Tibial nerve (tissue), 4 donors: ENCODE measurements around the gene DCAF16. TPM values are rescaled to one million over a fixed set of nuclear protein-coding genes. Genes with fewer than 3 reads are reported as not detected.

Source experiments
- DNase-seq, 2 donors: peaks; one replicate each; pipeline ENCODE4 v3.0.0-alpha.2; 2019; ENCODE audit warnings: low spot score in 2 of 2
- H3K27ac ChIP-seq, 4 donors: fragments of 200-600 bp; sonication (generic) in 3 of 4; one replicate each; pipeline ENCODE4 v1.5.1; 2017 to 2019; ENCODE audit warnings: mild to moderate bottlenecking in 1 of 4
- H3K27me3 ChIP-seq, 2 donors: fragments of 200-600 bp; sonication (generic) in 1 of 2; one replicate each; pipeline versions ENCODE4 v1.5.1 to v1.6.0; 2017 to 2019
- H3K36me3 ChIP-seq, 3 donors: fragments of 200-600 bp; sonication (generic); one replicate each; pipeline ENCODE4 v1.5.1; 2018 to 2019
- H3K4me1 ChIP-seq, 4 donors: fragments of 200-600 bp; sonication (generic) in 3 of 4; one replicate each; pipeline ENCODE4 v1.5.1; 2017 to 2019
- H3K4me3 ChIP-seq, 4 donors: fragments of 200-600 bp; sonication (generic) in 3 of 4; one replicate each; pipeline ENCODE4 v1.5.1; 2017 to 2019; ENCODE audit warnings: mild to moderate bottlenecking in 1 of 4, moderate library complexity in 1 of 4
- H3K9me3 ChIP-seq, 4 donors: fragments of 200-600 bp; sonication (generic) in 3 of 4; one replicate each; pipeline ENCODE4 v1.5.1; 2017 to 2019
- CTCF ChIP-seq, 5 experiments: fragments of 200-600 bp in 3 of 5; fragments of 450-650 bp in 2 of 5; sonication (generic) in 3 of 5; IDR thresholded peaks; one replicate each; pipeline ENCODE4 v1.5.1; 2016 to 2019; ENCODE audit warnings: antibody characterized with exemption in 5 of 5, mild to moderate bottlenecking in 3 of 5, moderate library complexity in 2 of 5
- EP300 ChIP-seq, 2 donors: sonication (generic); formaldehyde crosslinking; IDR thresholded peaks; one replicate each; pipeline ENCODE4 v1.6.1; 2017; ENCODE audit warnings: antibody characterized with exemption in 2 of 2, mild to moderate bottlenecking in 1 of 2
- POLR2A ChIP-seq, 2 donors: fragments of 450-650 bp; IDR thresholded peaks; one replicate each; pipeline ENCODE4 v1.6.1; 2017; ENCODE audit warnings: antibody characterized with exemption in 2 of 2, mild to moderate bottlenecking in 2 of 2, moderate library complexity in 2 of 2
- WGBS, 2 donors: methylation state at CpG; one replicate each; pipeline ENCODE4 v1.1.5; 2018; 5-methylcytosine and 5-hydroxymethylcytosine counted together
- total RNA-seq, 4 donors: library from RNA; depleted of rRNA; stranded (reverse); fragments of >200 nt; gene quantifications; one replicate each; pipeline ENCODE4 v1.1.0, GENCODE V29; 2016

DCAF16 gene
- total RNA-seq, 4 donors from 2014 or later, result 27.1 to 43.2 (median 28.8) TPM

DNA sequence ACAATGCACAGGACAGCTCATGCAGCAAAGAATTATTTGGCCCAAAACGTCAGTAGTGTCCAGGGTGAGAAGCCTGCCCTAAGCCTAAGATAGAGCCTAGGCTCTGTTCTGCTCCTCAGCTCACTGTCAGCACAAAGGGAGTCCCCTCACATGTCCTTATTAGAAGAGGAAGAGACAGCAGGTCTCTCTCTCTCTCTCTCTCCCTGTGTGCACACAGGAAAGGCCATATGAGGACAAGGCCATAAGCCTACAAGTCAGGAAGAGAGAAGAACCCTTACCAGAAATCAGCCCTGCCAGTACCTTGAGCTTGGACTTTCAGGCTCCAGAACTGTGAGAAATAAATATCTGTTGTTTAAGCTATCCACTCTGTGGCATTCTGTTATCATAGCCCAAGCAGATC lies 49.5 kb downstream of the DCAF16 start:
- no peak for TF ChIP-seq POLR2A (IDR thresholded peaks at IDR 0.05)
- no peak for TF ChIP-seq EP300 (IDR thresholded peaks at IDR 0.05)
- TF ChIP-seq CTCF (IDR thresholded peaks at IDR 0.05), result no peak

GRCh38 chr4:17760626-17761025 lies 49.9 kb downstream of the DCAF16 start:
- Histone ChIP-seq H3K4me1 (no peaks in the 10 kb centered on the region), H3K36me3 (no peaks in the 10 kb centered on the region), H3K4me3 (no peak overlapping the region), H3K27me3 (no peaks in the 10 kb centered on the region), H3K27ac (no peak overlapping the region), H3K9me3 (no peaks in the 10 kb centered on the region)
- no peak for TF ChIP-seq EP300 (IDR thresholded peaks at IDR 0.05)
- no peak for TF ChIP-seq CTCF (IDR thresholded peaks at IDR 0.05)
- TF ChIP-seq POLR2A (IDR thresholded peaks at IDR 0.05), result no peak
- 74 to 76% methylated on average over 6 of the region's 6 CpGs for WGBS, 2 donors
- DNase-seq, result no peak

More for the DNA sequence above, 49.5 kb downstream of the DCAF16 start:
- H3K4me3 ChIP-seq, result no peak overlapping the region
- H3K36me3 ChIP-seq, result no peaks in the 10 kb centered on the region
- no peak for DNase-seq
- H3K4me1 ChIP-seq, result no peaks in the 10 kb centered on the region
- no peaks in the 10 kb centered on the region for H3K27me3 ChIP-seq
- 54 to 75% methylated on average over 1 of the region's 1 CpG for WGBS, 2 donors
- no peaks in the 10 kb centered on the region for H3K9me3 ChIP-seq
- H3K27ac ChIP-seq, result no peak overlapping the region

GRCh38 chr4:17758485-17758884 lies 52.1 kb downstream of the DCAF16 start:
- no peak overlapping the region for H3K27ac ChIP-seq
- WGBS, 2 donors, result 34 to 37% methylated on average over 5 of the region's 5 CpGs
- H3K36me3 ChIP-seq, result no peaks in the 10 kb centered on the region
- no peaks in the 10 kb centered on the region for H3K9me3 ChIP-seq
- H3K4me3 ChIP-seq, result no peak overlapping the region
- no peaks in the 10 kb centered on the region for H3K27me3 ChIP-seq
- TF ChIP-seq CTCF (IDR thresholded peaks at IDR 0.05) (no peak), POLR2A (IDR thresholded peaks at IDR 0.05) (no peak), EP300 (IDR thresholded peaks at IDR 0.05) (no peak)
- no peak for DNase-seq
- H3K4me1 ChIP-seq, result no peaks in the 10 kb centered on the region

- no peaks in the 10 kb centered on the region for H3K9me3 ChIP-seq
- 21 to 30% methylated on average over 1 of the region's 1 CpG for WGBS, 2 donors
Observed at GRCh38 chr4:17757621-17758020, 52.9 kb downstream of the DCAF16 start.

DNA sequence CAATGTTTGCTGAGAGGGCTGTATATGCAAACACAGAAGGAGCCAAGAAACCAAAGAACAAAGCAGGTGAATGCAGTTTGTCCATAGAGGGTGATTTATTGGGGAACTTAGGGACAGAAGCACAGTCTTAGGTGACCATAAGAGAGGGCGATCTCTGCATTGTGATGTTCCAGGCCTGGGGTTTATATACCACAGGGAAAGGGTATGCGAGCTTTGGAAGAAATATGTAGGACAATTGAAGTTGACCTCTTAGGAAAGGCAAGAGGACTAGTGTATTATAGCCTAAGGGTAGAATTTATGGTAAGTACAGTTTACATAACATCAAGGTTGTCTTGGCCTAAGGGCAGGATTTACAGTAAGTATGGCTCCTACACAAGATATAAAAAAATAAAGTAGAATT lies 56.9 kb downstream of the DCAF16 start:
- Histone ChIP-seq H3K9me3 (no peaks in the 10 kb centered on the region), H3K4me1 (no peaks in the 10 kb centered on the region), H3K27me3 (no peaks in the 10 kb centered on the region), H3K36me3 (no peaks in the 10 kb centered on the region), H3K4me3 (no peak overlapping the region), H3K27ac (no peak overlapping the region)
- TF ChIP-seq EP300 (IDR thresholded peaks at IDR 0.05) (no peak), CTCF (IDR thresholded peaks at IDR 0.05) (no peak), POLR2A (IDR thresholded peaks at IDR 0.05) (no peak)
- 94 to 96% methylated on average over 2 of the region's 2 CpGs for whole genome bisulfite sequencing, 2 donors
- DNase-seq, result no peak

More at GRCh38 chr4:17757621-17758020, 52.9 kb downstream of the DCAF16 start:
- TF ChIP-seq CTCF (IDR thresholded peaks at IDR 0.05) (no peak), EP300 (IDR thresholded peaks at IDR 0.05) (no peak), POLR2A (IDR thresholded peaks at IDR 0.05) (no peak)
- no peak overlapping the region for H3K27ac ChIP-seq
- no peak for DNase-seq
- H3K4me3 ChIP-seq, result no peak overlapping the region
- no peaks in the 10 kb centered on the region for H3K36me3 ChIP-seq
- no peaks in the 10 kb centered on the region for H3K27me3 ChIP-seq
- no peaks in the 10 kb centered on the region for H3K4me1 ChIP-seq

Other genes starting within 250 kb of the DCAF16 start
- 100 to 1,000 TPM in 1 of 4 donors, 10 to 100 TPM in 3; 63.2 to 110 (median 73.3) TPM for gene LAP3, start 233.6 kb downstream of the DCAF16 start, total RNA-seq
- gene MED28, start 196.1 kb downstream of the DCAF16 start, total RNA-seq, result 10 to 100 TPM; 12.9 to 19.9 (median 16.2) TPM
- not detected for gene FAM184B, start 29.1 kb downstream of the DCAF16 start, total RNA-seq
- gene NCAPG, start 222 bp upstream of the DCAF16 start, total RNA-seq, result 1 to 10 TPM in 1 of 4 donors, under 1 TPM in 3; 0.20 to 1.7 (median 0.66) TPM
- 10 to 100 TPM; 17.3 to 35.0 (median 18.7) TPM for gene LCORL, start 211.0 kb upstream of the DCAF16 start, total RNA-seq